ENCODE measurements around the gene NOP10.

DNA sequence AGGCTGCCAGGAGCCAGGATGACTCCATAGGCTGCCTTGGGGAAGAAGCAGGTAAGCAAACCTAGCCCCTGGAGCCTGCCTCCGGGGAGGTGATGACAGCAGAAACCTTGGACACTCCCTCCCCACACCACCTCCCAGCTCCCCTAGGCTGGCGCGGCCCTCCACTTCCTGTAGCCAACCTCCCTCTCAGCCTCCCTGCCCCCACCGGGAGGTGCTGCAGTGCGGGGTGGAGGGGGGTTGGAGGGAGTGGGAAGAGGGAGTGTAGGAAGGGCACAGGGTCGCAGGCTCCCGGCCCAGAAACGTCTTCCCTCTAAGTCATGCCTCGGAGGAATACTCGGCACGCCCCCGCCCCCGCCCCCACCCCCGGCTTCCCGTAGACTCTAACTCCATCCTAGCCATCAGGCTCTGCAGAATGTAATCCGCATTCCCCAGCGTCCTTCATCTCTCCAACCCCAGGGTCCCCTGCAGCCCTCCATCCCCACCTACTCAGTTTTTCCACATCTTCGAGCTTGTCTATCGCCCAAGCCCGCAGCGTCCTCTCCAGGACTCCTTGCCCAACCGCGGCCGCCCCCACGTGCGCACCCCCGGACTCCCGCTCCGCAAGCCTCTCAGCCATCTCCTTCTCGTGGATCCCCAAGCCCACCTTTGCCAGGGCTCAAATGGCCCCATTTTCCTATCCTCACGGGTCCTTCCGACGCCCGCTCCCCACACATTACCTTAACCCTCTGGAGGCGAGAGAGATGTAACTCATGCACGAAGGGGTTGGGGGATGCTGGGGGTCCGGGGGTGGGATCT, 23.5 kb upstream of the NOP10 start:
- TF ChIP-seq POLR2A (IDR thresholded peaks at IDR 0.05; ENCODE audit: extremely low read depth, insufficient read length): no peak
- TF ChIP-seq, protein P1, sequence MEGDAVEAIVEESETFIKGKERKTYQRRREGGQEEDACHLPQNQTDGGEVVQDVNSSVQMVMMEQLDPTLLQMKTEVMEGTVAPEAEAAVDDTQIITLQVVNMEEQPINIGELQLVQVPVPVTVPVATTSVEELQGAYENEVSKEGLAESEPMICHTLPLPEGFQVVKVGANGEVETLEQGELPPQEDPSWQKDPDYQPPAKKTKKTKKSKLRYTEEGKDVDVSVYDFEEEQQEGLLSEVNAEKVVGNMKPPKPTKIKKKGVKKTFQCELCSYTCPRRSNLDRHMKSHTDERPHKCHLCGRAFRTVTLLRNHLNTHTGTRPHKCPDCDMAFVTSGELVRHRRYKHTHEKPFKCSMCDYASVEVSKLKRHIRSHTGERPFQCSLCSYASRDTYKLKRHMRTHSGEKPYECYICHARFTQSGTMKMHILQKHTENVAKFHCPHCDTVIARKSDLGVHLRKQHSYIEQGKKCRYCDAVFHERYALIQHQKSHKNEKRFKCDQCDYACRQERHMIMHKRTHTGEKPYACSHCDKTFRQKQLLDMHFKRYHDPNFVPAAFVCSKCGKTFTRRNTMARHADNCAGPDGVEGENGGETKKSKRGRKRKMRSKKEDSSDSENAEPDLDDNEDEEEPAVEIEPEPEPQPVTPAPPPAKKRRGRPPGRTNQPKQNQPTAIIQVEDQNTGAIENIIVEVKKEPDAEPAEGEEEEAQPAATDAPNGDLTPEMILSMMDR (IDR thresholded peaks at IDR 0.05; ENCODE audit: low read depth, low read length): no peak
